ENCODE measurements around the gene DNAJC15.
"Not testable (repeated sequence)": the region's sequence is repeated elsewhere in the genome, so short reads cannot be mapped to it uniquely, and the experiment has no call there.

Gene DNAJC15

DNA sequence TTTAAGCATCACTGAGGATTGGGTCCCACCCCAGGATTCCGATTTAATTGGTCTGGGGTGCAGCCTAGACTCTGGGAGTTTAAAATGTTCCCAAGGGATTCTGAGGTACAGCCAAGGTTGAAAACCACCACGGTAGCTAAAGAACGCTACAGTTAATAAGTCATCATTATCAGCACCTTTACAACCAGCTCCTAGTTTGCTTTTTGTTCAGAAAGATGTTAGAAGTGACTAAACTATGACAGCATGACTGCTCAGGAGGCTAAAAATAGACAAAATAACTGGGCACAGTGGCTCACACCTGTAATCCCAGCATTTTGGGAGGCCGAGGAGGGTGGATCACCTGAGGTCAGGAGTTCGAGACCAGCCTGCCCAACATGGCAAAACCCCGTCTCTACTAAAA lies 19.7 kb upstream of the DNAJC15 start:
- DNase-seq = no peak

DNA sequence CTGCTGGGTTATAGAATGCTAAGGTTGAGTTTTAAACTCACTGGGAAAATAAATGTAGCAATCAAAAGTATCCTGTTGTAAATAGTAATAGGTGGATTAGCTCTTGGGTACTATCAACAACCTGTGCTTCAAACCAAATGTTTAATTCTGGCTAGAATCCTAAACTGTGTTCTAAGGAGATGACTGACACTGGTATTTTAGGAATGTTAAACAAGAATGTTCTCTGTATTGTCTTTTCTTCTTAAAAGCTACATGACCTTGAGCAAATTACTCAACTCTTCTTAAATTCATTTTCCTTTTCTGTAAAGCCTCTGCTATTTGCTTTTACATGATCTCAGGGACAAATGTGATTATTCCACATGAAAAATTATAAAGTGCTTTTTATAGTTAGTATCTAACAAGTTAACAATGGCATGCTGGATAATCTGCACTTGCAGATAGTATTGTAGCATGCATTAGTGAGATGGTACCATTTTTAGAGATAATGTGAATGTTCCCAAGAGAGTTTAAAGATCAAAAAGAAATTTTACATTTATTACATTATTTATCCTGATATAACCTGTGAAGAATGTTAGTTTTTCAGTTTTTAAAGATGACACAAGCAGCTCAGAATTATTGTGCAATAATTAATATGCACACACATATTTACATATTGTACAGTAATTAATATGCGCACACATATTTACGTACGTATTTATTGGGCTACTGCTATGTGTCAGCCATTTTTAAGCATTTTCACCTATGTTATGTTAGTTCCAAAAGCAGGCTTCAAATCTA lies 17.7 kb upstream of the DNAJC15 start:
- no peak for DNase-seq

DNA sequence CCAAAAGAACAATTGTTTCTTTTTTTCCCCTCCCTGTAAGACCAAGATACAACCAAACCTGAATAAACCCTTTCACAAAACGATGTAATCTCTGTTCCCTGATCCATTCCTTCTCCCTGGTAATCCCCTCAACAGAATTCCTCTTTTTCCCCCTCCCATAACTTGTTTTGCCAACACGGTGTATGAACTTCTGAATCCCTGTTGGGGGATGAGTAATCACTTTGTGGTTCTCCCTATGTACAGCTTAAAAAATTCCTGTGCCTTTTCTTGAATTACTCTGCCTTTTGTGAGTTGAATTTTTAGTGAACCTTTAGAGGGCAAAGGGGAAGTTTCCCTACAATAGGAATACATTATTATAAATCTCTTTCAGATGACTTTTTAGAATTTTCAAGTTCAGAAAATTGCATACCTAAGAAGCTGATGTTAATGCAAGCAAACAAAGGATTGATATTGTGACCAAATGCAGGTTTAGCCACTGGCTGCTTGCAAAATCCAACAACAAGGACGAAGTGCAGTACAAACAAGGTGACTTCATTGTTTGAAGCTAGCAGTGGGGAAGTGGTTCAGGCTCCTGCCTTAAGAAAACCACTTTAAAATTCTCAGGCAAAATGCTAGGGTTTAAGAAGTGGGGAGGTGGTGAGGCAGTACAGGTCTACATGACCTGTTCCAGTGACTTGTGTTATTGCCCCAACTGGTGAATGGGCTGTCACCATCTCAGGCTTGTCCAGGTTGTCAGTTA lies 16.3 kb upstream of the DNAJC15 start:
- DNase-seq = no peak

DNA sequence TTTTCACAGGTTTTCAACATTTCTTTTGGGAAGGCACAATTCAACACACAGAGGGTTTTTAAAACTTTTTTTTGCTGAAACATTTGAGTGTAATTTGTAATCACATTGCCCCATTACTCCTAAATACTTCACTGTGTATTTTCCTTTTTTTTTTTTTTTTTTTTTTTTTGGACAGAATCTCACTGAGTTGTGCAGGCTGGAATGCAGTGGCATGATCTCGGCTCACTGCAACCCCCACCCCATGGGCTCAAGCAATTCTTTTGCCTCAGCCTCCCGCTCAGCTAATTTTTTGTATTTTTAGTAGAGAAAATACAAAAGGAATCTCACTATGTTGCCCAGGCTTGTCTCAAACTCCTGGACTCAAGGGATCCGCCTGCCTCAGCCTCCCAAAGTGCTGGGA lies 14.8 kb upstream of the DNAJC15 start:
- DNase-seq = no peak

DNA sequence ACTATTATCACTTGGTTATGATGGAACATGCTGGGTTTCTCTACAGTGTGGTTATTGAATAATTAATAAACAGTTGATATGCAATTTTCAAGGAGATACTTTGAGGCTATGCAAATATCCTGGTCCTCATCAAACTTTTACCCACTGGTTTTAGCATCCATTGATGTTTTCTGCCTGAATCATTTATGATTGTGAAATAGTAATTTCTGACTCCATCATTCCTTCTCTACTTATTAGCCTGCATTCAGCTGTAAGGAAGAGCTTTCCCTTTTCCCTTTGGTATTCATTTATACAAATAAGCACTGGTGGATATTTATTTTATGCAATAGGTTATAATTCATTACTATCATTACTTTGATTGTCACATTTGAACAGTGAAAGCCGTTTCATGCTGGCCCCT lies 13.9 kb upstream of the DNAJC15 start:
- no peak for DNase-seq

DNA sequence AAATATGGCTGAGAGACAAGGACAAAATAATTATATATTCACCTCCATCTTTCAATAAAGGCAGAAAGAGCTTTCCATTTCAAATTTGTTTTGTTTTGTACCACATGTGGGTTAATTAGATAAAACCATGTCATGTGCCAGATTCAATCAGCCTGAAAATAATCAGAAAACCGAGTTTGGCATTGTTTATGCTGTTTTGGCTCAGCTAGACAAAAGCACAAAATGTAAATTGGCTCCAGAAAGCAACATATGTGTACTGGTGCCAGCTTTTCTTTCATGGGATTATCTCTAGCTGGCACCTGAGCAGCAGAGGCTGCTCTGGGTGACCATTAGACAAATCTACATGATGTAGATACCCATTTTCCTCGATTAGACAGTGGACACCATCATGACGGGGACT lies 9.2 kb upstream of the DNAJC15 start:
- no peak for DNase-seq

DNA sequence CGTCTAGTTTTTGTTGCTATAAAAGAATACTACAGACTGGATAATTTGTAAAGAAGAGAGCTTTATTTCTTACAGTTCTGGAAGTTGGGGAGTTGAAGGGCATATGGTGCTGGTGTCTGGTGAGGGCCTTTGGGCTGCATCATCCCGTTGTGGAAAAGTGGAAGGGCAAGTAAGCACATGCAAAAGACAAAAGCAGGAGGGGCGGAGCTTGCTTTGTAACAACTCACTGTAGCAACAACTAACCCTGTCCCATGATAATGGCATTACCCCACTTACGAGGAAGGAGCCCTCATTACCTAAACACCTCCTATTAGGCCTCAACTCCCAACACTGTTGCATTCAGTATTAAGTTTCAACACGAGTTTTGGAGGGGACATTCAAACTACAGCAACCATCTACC lies 7.2 kb upstream of the DNAJC15 start:
- DNase-seq = no peak

DNA sequence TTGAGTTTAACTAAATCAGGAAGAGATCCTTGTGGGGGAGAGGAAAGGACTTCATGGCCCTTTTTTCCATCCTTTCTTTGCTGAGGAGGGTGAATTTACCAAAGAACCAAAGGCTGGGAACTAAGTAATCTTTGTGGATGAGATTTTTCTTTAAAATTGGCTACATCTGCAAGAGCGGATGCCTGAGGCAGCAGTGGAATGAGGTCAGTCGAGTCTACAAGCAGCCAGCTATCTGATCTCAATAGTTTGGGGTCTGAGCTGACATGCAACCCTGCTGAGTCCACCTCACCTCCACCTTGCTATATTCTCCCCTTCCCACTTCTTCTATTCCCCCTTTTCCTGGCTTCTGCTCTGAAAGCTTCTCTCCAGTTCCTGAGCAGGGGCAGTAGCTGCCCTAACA lies 3.6 kb upstream of the DNAJC15 start:
- no peak for DNase-seq

DNA sequence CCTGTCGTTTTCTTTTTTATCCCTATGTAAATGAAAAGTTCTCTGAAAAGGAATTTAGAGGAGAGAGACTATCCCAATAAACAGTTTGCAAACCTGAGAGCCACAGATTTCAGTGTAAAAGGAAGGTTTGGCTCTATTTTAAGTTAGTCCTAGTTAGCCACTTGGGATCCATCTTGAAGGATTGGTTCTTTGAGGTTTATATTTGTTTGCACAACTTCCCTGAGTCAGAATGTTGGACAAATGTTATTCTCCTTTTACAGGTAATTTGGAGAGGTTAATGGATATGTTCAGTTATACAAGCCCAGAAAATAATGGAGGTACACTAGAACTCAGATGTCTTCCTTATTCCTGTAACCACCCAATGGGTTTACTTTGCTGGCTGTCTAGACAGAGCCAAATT lies 2.6 kb upstream of the DNAJC15 start:
- DNase-seq = no peak

DNA sequence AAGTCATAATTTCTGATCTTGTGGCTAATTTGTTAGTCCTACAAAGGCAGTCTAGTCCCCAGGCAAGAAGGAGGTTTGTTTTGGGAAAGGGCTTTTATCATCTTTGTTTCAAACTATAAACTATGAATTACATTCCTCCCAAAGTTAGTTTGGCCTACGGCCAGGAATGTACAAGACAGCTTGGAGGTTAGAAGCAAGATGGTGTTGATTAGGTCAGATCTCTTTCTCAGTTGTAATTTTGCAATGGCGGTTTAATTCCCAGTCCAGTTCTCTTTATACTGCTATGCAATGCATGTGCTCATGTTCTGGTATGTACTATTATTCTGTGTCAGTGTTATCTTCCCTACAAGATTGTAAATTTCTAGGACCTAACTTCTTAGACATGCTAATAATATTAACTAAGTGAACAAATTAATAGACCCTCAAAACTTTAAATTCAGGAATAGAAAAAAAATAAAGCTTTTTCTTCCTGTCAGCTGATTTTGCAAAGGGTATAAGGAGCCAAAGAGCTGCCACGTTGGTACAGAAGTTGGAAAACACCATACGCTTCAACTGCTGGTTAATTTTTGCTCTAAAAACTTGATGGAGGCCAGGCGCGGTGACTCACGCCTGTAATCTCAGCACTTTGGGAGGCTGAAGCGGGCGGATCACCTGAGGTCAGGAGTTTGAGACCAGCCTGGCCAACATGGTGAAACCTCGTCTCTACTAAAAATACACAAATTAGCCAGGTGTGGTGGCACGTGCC lies 1.3 kb upstream of the DNAJC15 start:
- no peak for DNase-seq

DNA sequence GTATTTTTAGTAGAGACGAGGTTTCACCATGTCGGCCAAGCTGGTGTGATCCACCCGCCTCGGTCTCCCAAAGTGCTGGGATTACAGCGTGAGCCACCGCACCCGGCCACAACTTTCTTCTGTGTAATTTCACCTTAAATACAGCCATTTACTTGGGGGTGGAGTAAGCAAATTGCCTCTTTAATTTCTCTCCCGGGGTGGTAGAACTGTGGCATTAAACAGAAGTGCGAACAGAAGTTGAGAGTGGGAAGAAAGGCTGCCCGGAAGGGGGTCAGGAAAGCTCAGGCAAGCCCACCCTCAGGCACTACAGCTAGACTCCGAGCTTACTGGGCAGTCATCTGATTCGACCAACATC lies 475 bp upstream of the DNAJC15 start:
- peak in 3 of 58 donors; percentile 40 to 57 (median 48) for DNase-seq

DNA sequence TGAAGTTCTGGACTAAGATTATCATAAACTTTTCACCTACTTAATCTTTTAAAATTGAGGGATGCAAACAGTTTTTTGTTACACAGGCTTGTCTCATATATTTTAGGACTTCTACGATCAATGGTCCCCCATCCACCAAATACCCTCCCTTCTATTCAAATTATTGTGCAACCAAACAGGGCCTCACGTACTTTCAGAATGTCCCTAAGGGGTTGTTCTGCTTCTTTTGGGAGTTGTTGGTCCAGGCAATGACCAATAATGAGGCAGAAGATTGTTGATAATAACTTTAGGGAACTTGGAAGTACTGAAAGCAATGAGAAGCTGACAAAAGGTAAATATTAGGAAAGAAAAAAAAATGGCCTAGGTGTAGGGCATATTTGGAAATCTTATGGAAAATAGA lies 2.9 kb downstream of the DNAJC15 start:
- DNase-seq = no peak

DNA sequence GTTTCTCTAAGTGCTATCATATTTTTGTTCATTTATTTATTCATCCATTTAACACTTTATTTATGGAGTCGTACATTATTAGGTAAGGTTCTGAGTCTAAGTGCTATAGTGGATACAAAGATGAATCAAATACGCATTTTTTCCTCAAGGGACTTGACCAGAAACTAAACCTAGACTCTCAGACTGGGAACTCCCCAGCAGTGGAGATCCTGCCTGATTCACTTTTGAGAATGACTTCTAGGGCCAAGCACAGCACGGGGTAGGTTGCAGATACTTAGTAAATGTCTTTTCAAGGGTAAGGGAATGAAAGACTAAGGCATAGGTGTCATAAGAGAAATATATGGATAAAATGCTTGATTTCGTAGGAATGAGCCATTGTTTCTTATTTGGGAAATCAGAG lies 7.2 kb downstream of the DNAJC15 start:
- no peak for DNase-seq

DNA sequence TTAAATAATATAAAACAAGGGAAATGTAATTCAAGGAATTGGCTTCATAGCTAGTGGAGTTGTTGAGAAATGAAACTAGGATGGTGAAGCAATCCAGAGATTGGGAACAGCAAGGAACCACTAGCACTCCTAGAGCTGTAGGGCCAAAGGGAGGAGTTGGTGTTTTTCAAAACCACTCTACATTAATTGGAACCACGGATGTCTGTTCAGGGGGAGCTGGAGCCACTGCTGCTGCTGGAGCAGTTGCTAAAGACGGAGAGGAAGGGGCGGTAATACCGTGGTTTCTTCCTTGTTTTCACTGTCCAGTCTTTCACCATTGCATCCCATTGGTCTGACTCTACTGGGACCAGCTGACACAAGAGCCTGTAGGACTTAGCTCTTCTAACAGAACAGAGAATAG lies 8.5 kb downstream of the DNAJC15 start:
- no peak for DNase-seq

DNA sequence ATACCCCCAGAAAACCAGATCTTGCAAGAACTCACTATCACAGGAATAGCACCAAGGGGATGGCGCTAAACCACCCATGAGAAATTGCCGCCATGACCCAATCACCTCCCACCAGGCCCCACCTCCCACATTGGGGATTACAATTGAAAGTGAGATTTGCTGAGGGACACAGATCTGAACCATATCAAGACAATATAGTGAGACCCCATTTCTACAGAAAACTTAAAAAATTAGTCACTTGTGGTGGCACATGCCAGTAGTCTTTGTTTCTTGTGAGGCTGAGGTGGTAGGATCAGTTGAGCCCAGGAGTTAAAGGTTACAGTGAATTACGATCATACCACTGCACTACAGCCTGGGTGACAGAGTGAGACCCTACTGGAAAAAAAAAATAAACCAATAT lies 9.7 kb downstream of the DNAJC15 start:
- DNase-seq = no peak

DNA sequence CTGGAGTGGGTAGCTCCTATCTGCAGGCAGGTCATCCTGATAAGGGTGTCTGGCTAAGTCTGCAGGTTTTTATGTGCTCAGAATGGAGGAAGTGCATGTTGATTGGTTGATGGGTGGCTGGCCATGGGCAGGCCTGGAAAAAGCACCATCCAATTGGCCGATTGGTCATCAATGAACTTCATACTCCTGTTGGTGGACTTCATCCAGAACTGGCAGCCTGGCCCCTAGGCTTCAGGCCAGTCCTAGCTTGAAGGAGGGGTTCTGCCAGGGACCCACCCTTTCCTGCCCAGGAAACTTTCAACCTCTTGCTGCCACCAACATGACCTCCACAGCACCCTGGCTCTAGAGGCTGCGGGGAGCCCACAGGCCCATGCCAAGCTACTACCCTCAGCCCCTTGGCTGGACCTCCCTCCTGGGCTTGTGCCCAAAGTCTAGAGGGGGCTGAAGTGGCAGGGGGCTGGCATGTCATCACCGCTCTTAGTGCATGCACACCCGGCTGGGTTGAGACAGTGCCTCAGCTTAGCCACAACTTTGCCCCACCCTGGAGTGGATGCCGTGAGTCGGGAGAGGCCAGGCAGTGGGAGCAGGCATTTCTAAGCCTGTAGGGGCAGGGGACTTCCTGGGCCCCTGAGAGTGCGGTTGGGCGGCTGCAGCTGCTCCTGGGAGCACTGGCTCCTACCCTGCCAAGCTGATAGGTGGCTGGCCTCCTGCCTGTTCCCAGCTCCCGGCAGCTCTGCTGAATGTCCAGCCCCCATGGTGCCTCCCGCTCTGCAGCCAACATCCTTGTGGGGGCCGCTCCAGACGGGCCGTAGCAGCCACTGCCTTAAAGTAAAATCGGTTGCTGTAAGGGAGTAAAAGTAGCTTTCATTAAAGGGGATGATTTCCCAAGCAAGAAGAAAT lies 13.2 kb downstream of the DNAJC15 start:
- DNase-seq = peak in 44 of 58 donors; percentile 4 to 78 (median 36)

DNA sequence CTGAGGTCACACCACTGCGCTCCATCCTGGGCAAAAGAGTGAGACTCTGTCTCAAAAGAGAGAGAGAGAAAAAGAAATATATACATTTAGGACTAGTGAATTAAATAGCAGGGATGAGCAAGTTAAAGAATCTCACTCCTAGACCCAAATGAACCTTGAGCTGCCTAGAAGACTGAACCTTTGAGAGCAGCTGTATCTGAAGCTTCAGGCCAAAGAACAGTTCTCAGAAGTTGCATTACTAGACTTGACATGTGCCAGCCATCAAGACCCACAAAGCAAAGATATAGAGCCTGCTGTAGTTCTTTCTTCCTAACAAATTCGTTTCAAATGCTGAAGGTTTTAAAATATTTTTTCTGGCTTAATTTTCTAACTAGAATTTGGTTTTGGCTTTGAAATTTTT lies 16.6 kb downstream of the DNAJC15 start:
- DNase-seq = no peak

DNA sequence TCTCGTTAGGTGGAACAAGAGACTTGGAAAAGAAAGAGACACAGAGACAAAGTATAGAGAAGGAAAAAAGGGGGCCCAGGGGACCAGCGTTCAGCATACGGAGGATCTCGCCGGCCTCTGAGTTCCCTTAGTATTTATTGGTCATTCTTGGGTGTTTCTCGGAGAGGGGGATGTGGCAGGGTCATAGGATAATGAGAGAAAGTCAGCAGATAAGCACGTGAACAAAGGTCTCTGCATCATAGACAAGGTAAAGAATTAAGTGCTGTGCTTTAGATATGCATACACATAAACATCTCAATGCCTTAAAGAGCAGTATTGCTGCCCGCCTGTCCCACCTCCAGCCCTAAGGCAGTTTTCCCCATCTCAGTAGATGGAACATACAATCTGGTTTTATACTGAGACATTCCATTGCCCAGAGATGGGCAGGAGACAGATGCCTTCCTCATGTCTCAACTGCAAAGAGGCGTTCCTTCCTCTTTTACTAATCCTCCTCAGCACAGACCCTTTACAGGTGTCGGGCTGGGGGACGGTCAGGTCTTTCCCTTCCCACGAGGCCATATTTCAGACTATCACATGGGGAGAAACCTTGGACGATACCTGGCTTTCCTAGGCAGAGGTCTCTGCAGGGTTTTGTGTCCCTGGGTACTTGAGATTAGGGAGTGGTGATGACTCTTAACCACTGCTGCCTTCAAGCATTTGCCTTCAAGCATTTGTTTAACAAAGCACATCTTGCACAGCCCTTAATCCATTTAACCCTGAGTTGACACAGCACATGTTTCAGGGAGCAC lies 17.4 kb downstream of the DNAJC15 start:
- DNase-seq = not testable (repeated sequence)

DNA sequence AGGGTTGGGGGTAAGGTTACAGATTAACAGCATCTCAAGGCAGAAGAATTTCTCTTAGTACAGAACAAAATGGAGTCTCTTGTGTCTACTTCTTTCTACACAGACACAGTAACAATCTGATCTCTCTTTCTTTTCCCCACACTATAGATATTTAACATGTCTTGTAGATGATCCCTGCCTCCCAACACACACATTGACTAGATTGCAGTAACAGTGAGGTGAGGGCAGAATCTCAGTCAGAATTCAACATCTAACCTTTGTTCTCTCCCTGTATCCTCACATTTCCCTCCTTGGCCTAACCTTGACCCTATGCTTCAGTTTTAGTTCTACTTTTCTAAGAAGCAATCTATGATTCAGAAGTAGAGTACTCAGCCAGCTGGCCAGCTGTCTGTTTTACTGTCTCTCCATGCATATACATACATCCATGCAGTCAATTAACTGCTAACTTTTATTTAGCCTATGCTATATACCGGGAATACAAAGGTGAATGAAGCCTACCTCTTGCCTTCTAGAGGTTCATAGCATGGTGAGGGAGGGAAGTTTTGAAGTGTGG lies 18.1 kb downstream of the DNAJC15 start:
- no peak for DNase-seq

DNA sequence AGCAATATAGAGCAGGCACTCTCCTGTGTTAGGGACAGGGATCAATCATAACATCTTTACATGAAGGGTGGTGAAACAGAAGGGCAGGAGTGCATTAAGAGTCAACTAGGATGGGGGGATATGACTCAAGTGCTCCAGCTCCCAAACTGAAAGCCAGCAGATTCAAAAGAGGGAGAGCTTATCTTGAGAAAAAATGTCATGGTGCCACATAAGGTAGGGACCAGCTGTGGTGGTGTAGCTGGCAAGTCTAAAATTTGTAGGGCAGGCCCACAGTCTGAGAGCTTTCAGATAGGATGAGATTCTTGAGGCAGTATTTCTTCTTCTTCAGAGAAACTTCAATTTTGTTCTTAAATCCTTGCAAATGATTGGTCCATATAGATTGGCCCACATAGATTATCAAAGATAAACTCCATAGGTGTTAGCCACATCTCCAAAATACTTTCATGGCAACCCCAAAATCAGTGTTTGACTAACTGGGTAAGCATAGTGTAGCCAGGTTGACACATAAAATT lies 19.1 kb downstream of the DNAJC15 start:
- no peak for DNase-seq

Measured in anterior cingulate cortex (tissue), 58 donors.